Measurements from ENCODE around the gene GNAI3.
A peak's percentile ranks its signal among the peaks of the same experiment; 100 is the strongest.

Gene GNAI3

GRCh38 chr1:109546311-109547109 is 1.9 kb upstream of the GNAI3 start:
- DNase-seq (ENCODE audit: low read depth), result peak; percentile 89
- H3K4me3 ChIP-seq (ENCODE audit: control insufficient read depth, low read depth, low read length), result peak overlapping the region; percentile 93
- peak; percentile 87 for TF ChIP-seq CTCF (conservative IDR thresholded peaks at IDR 0.05; ENCODE audit: control insufficient read depth, insufficient read depth, low read depth, low read length)

DNA sequence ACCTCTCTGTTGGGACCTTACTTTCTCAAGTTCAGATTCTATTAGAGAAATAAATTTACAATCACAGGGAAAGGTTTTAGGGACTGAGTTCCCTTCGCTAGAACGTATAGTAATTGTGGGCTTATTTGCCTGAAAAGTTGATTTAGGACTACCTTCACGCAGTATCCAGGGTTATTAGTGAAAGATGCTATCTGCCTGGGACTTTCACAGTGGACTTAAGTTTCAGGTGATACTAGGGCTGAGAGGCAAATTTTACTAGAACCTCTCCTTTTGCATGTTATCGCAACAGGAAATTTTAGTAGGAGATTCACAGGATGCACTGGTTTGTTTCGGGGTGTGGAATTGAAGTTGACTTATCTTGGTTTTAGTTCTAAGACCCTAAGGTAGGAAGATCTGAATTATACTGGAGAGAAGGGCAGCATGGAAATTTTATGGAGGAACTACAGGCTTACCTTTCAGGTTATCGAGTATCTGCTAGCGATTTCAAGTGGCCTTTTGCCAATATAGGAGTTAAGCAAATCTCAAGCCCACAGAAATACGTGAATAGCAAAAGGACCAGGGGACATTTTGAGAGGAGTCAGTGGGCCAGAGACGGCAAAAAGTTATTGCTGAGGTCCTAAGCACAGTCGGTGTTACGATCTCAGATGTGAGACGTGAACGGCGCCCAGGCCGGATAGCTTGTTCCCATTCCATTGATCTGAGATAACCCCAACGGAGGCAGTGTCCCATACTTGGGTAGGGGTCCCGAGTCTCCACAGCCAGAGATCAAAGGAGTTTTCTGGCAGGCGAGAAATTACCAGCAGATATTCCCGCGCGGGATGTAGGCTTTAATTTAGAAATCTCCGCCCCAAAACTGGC is 723 bp upstream of the GNAI3 start:
- peak; percentile 16 for DNase-seq (ENCODE audit: low read depth)
- H3K4me3 ChIP-seq (ENCODE audit: control insufficient read depth, low read depth, low read length), result peak overlapping the region; percentile 93
- TF ChIP-seq CTCF (conservative IDR thresholded peaks at IDR 0.05; ENCODE audit: control insufficient read depth, insufficient read depth, low read depth, low read length), result no peak

DNA sequence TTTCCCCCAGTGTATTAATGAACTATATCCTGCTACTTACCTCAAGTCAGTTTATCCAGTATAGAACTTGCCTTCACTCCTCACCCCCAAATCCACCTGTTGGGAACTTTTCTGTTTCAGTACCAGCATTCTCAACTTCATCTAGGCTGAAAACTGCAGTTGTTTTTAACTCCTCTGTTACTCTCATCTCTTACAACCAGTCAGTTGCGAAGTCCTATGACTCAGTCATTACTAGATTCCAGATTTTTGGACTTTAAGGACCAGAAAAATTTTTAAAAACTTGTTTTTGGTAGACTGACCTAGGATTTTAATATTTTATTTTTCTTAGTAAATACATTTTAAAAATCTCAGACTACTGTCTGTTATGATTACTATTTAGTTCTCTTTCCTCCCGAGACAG is 8.1 kb downstream of the GNAI3 start:
- no peak overlapping the region for H3K4me3 ChIP-seq (ENCODE audit: control insufficient read depth, low read depth, low read length)
- DNase-seq (ENCODE audit: low read depth), result peak; percentile 37
- TF ChIP-seq CTCF (conservative IDR thresholded peaks at IDR 0.05; ENCODE audit: control insufficient read depth, insufficient read depth, low read depth, low read length), result no peak

DNA sequence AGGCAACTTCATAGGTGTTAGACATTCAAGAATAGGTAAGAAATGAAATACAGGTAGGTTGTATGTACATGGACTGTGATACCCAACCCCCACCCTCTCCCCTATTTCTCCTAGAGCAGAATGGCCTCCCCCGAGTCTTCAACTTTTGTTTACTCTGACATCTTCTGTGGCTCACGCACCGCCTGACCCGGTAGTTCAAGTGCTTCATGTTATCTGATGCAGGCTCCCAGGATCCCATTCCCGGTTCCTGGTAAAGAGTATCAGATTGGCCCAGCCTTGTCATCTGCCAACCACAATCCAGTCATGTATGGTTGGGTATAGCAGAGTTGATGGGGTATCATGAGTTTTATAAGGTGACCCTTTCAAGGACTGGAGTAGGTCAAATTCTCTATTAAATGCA is 9.1 kb downstream of the GNAI3 start:
- H3K4me3 ChIP-seq (ENCODE audit: control insufficient read depth, low read depth, low read length), result no peak overlapping the region
- no peak for DNase-seq (ENCODE audit: low read depth)
- no peak for TF ChIP-seq CTCF (conservative IDR thresholded peaks at IDR 0.05; ENCODE audit: control insufficient read depth, insufficient read depth, low read depth, low read length)

- no peak for DNase-seq (ENCODE audit: low read depth)
- no peak overlapping the region for H3K4me3 ChIP-seq (ENCODE audit: control insufficient read depth, low read depth, low read length)
- TF ChIP-seq CTCF (conservative IDR thresholded peaks at IDR 0.05; ENCODE audit: control insufficient read depth, insufficient read depth, low read depth, low read length), result no peak
Measured at GRCh38 chr1:109559995-109560394, 11.6 kb downstream of the GNAI3 start.

GRCh38 chr1:109564194-109564878 is 15.9 kb downstream of the GNAI3 start:
- H3K4me3 ChIP-seq (ENCODE audit: control insufficient read depth, low read depth, low read length), result no peak overlapping the region
- no peak for DNase-seq (ENCODE audit: low read depth)
- no peak for TF ChIP-seq CTCF (conservative IDR thresholded peaks at IDR 0.05; ENCODE audit: control insufficient read depth, insufficient read depth, low read depth, low read length)

Data from fibroblast of mammary gland (primary cell).